Chondrocyte (in vitro differentiated cells): ENCODE results near the gene PGAM5. TPM values are rescaled to one million over a fixed set of nuclear protein-coding genes. Genes with fewer than 3 reads are reported as not detected.

ENCODE experiments used
- DNase-seq: peaks from one replicate; pipeline ENCODE4 v3.0.0; 2021; ENCODE audit warnings: mixed read lengths, low spot score
- H3K27ac Mint-ChIP-seq: one replicate; pipeline ENCODE4 v1.8.0; 2021; ENCODE audit warnings: mild to moderate bottlenecking, moderate library complexity, mixed read lengths; ENCODE audit not compliant: unreplicated experiment
- H3K27me3 Mint-ChIP-seq: 2 replicates; pipeline ENCODE4 v1.8.0; 2021; ENCODE audit warnings: low read depth, mixed read lengths
- H3K36me3 Mint-ChIP-seq: 2 replicates; pipeline ENCODE4 v1.8.0; 2021; ENCODE audit warnings: low read depth, mixed read lengths
- H3K4me1 Mint-ChIP-seq: 2 replicates; pipeline ENCODE4 v1.8.0; 2021; ENCODE audit warnings: low read depth, mild to moderate bottlenecking, mixed read lengths
- H3K4me3 Mint-ChIP-seq: one replicate; pipeline ENCODE4 v1.8.0; 2021; ENCODE audit warnings: mild to moderate bottlenecking, moderate library complexity, mixed read lengths; ENCODE audit not compliant: unreplicated experiment
- H3K9me3 Mint-ChIP-seq: 2 replicates; pipeline ENCODE4 v1.8.0; 2021; ENCODE audit warnings: low read depth, mixed read lengths
- CTCF ChIP-seq: fragments of 200-600 bp; sonication (generic); IDR thresholded peaks from 2 replicates; pipeline ENCODE4 v1.5.0; 2021; ENCODE audit warnings: antibody characterized with exemption, mild to moderate bottlenecking, moderate library complexity
- long read RNA-seq: library from polyadenylated mRNA; stranded (forward); transcript quantifications from one replicate; pipeline ENCODE4 v2.0.0, GENCODE V29; 2021
- total RNA-seq: library from RNA; stranded (reverse); gene quantifications from 3 replicates; pipeline ENCODE4 v1.2.1, GENCODE V29; 2021

Gene PGAM5
- total RNA-seq = 18.8 to 22.1 TPM (median 19.9 TPM) in 3 replicates
- long read RNA-seq, partial matches to known transcripts = 1 of 6 reads
- long read RNA-seq, other reads (novel, unspliced or antisense) = 3 of 6 reads

GRCh38 chr12:132710405-132711079 is at the start of gene PGAM5:
PGAM5 (plus strand) TSS chr12:132710842; CDS start chr12:132710877, 35 bp downstream.
- no peaks in the 10 kb centered on the region for H3K9me3 Mint-ChIP-seq
- H3K4me1 Mint-ChIP-seq = peaks cover 15% of the 10 kb centered on the region
- H3K4me3 Mint-ChIP-seq = peak within 1 kb of the TSS; percentile 90
- H3K27ac Mint-ChIP-seq = peak within 1 kb of the TSS; percentile 82
- peak; percentile 19 for TF ChIP-seq CTCF
- no peaks in the 10 kb centered on the region for H3K36me3 Mint-ChIP-seq
- peak; percentile 92 for DNase-seq
- H3K27me3 Mint-ChIP-seq = no peaks in the 10 kb centered on the region

- Mint-ChIP-seq H3K9me3 (no peaks in the 10 kb centered on the region), H3K27me3 (no peaks in the 10 kb centered on the region), H3K4me3 (no peak overlapping the region), H3K27ac (no peak overlapping the region), H3K4me1 (no peaks in the 10 kb centered on the region), H3K36me3 (peaks cover 56% of the 10 kb centered on the region)
- TF ChIP-seq CTCF = no peak
- DNase-seq = peak; percentile 39
Measured at GRCh38 chr12:132660996-132661395, 49.6 kb upstream of the PGAM5 start.

- Mint-ChIP-seq H3K9me3 (no peaks in the 10 kb centered on the region), H3K27me3 (no peaks in the 10 kb centered on the region), H3K27ac (no peak overlapping the region), H3K4me1 (no peaks in the 10 kb centered on the region), H3K4me3 (no peak overlapping the region), H3K36me3 (peaks cover 59% of the 10 kb centered on the region)
- no peak for TF ChIP-seq CTCF
- DNase-seq = peak; percentile 43
Measured at GRCh38 chr12:132661972-132662371, 48.7 kb upstream of the PGAM5 start.

- no peak overlapping the region for H3K27ac Mint-ChIP-seq
- H3K27me3 Mint-ChIP-seq = no peaks in the 10 kb centered on the region
- no peaks in the 10 kb centered on the region for H3K9me3 Mint-ChIP-seq
- no peak for TF ChIP-seq CTCF
- no peaks in the 10 kb centered on the region for H3K4me1 Mint-ChIP-seq
- H3K36me3 Mint-ChIP-seq = peaks cover 56% of the 10 kb centered on the region
- peak; percentile 89 for DNase-seq
- H3K4me3 Mint-ChIP-seq = no peak overlapping the region
Measured at GRCh38 chr12:132662901-132663755, 47.5 kb upstream of the PGAM5 start.
